HG02763 (cell line): ENCODE data around the gene MKLN1.
"Not testable (repeated sequence)": the region's sequence is repeated elsewhere in the genome, so short reads cannot be mapped to it uniquely, and the experiment has no call there.

ENCODE experiments used
- ATAC-seq: cut with Tn5 transposase; IDR thresholded peaks from one replicate; pipeline ENCODE4 v1.9.1; 2021; ENCODE audit warnings: mild to moderate bottlenecking, moderate library complexity; ENCODE audit not compliant: unreplicated experiment

Gene MKLN1

DNA sequence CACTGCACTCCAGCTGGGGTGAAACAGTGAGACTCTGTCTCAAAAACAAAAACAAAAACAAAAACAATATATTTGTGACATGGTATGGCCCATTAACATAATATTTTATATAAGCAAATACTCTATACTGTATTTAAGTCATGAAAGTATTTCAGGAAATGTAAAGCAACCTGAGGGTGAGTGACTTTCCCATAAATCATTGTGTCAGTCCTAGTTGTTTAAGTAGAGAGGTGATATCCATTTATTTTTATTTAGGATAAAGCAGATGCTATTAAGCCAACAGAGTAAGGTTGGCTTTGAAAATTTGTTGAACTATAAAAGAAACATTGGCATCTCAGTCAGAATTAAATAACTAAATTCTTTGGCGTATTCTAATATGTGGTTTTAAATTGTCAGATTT is 60.5 kb downstream of the MKLN1 start:
- ATAC-seq, result no peak

- no peak for ATAC-seq
Observed at GRCh38 chr7:131390275-131390674, 62.6 kb downstream of the MKLN1 start.

GRCh38 chr7:131391145-131391544 is 63.5 kb downstream of the MKLN1 start:
- no peak for ATAC-seq

DNA sequence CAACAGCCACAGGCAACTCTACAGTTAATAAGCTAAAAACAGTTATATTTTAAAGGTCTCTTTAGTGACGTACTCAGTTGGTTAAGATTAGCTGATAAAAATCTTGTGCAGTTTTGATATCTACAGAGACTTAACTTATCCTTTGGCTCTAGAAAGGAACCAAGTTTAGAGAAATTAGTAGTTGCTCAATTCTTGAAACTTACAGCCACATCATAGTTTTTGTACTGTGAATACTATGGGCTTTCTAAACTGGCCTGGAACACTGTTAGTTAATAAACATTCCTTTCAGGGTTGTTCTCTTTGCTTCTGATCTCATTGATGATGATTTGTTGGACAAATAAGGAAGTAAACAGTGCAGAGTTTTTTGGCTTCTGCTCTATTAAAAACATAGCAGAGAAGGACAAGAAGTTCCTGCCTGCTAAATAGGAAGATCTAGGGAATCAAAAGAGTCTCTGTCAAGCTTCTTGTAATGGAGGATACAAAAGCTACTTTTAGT is 73.1 kb downstream of the MKLN1 start:
- no peak for ATAC-seq

DNA sequence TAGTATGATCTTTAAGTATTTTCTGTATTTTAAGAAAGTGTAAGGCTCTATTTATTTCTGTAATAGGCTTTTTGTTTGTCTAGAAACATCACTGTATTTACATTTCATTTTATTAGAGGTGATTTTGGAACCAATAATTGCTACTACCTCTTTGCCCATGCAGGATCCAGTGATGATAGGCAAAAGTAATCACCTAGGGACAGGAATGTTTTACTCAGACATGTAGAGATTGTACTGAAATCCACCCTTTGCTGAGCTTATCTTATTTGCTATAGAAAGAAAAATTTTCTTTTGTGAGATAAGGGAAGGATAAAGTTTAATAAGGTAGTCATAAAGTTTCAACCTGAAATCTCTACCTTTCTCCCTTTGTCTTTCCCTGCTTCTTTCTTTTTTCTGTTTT is 73.5 kb downstream of the MKLN1 start:
- no peak for ATAC-seq

DNA sequence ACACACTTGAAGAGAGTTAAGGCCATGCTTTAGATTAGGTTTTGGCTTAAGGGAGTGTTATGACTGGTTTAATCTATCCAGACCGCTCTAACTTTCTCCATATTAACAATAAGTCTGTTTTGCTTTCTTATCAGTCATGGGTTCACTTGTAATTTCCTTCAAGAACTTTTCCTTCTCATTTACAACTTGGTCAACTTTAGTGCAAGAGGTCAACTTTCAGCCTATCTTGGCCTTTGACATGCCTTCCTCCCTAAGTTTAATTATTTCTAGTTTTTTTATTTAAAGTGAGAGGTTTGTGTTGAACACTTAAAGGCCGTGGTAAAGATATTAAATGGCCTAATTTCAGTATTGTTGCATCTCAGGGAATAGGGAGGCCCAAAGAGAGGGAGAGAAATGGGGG is 75.6 kb downstream of the MKLN1 start:
- no peak for ATAC-seq

DNA sequence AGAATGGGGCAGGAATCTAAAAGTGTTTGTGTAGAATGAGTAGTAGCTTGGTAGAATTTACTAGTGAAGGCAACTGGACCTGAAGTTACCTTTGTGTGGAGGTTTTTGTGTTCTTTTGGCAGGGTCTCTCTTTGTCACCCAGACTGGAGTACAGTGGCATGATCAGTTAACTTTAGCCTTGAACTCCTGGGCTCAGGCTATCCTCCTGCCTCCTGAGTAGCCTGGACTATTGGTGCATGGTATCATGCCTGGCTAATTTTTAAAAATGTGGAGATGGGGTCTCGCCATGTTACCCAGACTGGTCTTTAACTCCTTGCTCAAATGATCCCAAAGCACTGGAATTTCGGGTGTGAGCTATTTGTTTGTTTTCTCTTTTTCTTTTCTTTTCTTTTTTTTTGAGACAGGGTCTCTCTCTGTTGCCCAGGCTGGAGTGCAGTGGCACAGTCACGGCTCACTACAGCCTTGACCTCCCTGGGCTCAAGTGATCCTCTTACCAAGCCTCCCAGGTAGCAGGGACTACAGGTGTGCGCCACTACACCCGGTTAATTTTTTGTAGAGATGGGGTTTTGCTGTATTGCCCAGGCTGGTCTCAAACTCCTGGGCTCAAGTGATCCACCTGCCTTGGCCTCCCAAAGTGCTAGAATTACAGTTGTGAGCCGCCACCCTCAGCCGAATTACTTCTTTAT is 76.7 kb downstream of the MKLN1 start:
- no peak for ATAC-seq

DNA sequence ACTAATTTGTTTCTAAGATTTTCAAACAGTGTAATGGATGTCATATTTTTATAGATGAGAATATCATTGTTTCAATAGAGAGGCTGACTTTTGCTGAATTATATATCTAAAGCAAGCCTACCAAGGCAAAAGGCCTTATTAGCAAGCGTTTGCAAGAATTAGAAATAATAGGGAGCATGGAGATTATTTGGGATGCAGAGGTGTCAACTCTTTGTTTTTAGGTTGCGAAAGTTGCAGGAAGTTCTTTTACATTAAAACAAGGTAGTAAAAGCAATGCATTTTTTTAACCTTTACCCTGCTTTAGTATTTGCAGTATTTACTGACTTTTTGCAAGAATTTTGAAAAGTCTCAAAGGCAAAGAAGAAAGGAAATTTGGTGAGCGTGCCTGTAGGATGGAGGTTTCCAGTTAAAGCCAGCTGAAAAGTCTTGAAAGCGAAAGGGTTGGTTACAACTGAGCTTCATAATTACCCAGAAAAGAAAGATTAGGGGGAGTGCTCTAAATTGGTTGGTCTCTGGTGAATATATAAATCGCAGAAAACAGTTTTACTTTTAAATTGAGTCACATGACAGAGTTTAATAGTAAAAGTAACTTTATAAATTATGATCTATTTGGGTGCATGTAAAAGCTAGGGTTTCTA is 81.6 kb downstream of the MKLN1 start:
- ATAC-seq, result no peak

DNA sequence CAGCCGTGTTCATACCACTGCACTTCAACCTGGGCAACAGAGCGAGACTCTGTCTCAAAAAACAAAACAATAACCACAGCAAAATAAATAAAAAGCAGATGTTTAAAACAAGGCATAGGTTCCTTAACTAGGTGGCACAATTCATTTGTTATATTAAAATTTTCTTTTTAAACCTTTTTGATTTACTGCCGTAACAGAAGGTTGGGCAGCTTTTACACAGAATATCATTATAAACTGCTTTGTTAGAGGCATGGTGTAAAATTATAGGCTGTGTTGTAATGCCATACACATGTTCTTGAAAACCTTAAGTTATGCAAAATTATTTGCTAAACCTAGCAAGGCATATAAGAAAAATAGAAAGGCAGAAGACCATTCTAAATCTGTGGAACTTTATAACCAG is 84.4 kb downstream of the MKLN1 start:
- no peak for ATAC-seq

DNA sequence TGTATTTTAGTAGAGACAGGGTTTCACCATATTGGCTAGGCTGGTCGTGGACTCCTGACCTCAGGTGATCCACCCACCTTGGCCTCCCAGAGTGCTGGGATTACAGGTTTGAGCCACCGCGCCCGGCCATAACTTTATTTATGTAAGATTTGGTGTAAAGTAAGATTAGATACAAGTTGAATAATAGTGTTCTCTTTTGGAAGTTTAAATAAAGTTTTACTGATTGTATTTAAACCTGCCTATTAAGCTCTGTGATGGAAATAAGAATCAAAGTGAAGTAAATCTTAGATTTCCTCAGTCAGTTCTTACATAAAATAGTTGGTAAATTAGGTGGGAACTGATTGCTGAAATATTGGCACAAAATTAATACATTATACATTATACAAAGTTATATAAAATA is 86.0 kb downstream of the MKLN1 start:
- no peak for ATAC-seq

GRCh38 chr7:131424219-131424822 is 96.6 kb downstream of the MKLN1 start:
- ATAC-seq, result no peak

- no peak for ATAC-seq
Observed at GRCh38 chr7:131425992-131426391, 98.3 kb downstream of the MKLN1 start.

DNA sequence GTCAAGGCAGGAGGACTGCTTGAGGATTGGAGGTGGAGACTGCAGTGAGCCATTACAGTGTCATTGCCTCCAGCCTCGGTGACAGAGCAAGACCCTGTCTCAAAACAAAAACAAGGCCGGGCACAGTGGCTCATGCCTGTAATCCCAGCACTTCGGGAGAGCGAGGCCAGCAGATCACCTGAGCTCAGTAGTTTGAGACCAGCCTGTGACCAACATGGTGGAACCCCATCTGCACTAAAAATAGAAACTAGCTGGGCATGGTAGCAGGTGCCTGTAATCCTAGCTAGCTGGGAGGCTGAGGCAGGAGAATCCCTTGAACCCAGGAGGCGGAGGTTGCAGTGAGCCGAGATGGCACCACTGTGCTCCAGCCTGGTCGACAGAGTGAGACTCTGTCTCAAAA is 103.2 kb downstream of the MKLN1 start:
- not testable (repeated sequence) for ATAC-seq

DNA sequence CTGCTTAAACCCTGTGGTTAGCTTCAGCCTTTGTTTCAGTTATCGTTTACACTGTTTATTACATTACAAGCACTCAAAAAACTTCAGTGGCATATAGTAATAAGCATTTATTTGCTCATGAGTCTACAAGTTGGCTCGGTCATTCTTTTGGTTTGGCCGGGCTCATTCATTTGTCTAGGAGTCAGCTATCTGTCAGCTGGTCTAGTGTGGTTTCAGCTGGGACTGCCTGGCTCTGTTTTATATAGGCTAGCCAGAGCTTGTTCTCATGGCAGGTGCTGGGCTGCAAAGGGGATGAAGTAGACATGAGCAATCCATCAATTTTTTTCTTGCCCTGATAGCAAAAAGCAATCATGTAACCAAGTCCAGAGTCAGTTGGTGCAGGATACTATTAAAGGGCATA is 103.6 kb downstream of the MKLN1 start:
- ATAC-seq, result no peak

DNA sequence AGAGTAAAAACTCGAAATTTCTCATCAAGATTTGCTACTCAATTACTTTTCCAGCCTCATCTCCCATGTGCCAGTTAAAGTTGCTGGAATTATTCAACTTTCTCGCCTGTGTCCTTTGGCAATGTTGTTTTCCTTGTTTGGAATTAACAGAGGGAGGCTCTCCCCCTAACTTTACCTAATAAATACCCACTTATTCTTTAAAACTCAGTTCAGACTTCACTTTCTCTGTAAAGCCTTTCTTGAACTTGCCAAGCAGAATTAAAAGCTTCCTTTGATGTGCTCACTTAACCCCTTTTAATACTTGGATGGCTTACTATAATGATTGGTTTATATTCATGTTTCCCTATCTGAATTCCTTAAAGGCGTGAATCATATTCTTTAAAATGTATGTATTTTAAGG is 104.1 kb downstream of the MKLN1 start:
- ATAC-seq, result no peak

DNA sequence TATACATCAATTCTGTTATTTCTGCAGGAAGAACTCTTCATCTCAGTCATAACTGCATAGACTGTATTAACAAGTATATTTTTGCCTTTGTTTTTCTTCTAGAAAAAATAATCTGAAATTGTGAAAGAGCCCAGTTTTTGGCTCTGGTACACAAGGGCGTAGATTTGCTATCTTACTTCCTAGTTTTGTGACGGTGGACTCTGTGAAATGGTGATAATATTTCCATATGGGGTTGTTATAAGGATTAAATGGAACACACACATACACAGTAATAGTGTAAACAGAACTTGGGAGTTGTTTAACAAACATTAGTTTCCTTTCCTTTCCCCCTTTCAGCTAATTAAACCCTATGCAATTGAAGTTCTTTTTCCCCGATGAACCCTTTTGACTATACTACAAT is 108.7 kb downstream of the MKLN1 start:
- no peak for ATAC-seq

- no peak for ATAC-seq
Observed at GRCh38 chr7:131438969-131439368, 111.3 kb downstream of the MKLN1 start.

GRCh38 chr7:131443496-131443895 is 115.8 kb downstream of the MKLN1 start:
- no peak for ATAC-seq

DNA sequence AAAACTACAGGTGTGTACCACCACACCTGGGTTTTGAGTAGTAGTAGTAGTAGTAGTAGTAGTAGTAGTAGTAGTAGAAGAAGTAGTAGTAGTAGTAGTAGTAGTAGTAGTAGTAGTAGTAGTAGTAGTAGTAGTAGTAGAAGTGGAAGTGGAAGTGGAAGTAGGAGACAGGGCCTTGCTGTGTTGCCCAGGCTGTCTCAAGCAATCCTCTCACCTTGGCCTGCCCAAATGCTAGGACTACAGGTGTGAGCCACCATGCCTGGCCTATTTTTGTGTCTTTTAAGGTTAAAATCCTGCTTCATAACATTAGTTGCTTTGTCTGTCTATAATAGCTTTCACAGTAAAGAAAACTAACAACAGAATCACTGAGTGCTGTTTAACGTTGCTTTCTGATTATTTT is 117.0 kb downstream of the MKLN1 start:
- ATAC-seq, result no peak

- no peak for ATAC-seq
Observed at GRCh38 chr7:131449373-131449902, 121.8 kb downstream of the MKLN1 start.

GRCh38 chr7:131454498-131454897 is 126.8 kb downstream of the MKLN1 start:
- ATAC-seq, result no peak

- ATAC-seq, result no peak
Observed at GRCh38 chr7:131455001-131455400, 127.3 kb downstream of the MKLN1 start.
